IMR-90 (cell line): ENCODE data around the gene TTC39B.

Experiments
- CEBPB ChIP-seq: IDR thresholded peaks from 2 replicates; pipeline ENCODE4 v1.6.1; 2012; ENCODE audit warnings: low read depth, low read length, improper control_type of control experiment
- CHD1 ChIP-seq: IDR thresholded peaks from 2 replicates; pipeline ENCODE4 v1.6.1; 2012; ENCODE audit warnings: low read depth, low read length, improper control_type of control experiment
- FOS ChIP-seq: fragments of 150-350 bp; IDR thresholded peaks from 2 replicates; pipeline ENCODE4 v1.6.1; 2016; ENCODE audit warnings: low read depth, low read length
- MAFK ChIP-seq: IDR thresholded peaks from 2 replicates; pipeline ENCODE4 v1.6.1; 2012; ENCODE audit warnings: low read depth, low read length, improper control_type of control experiment
- MAZ ChIP-seq: IDR thresholded peaks from 2 replicates; pipeline ENCODE4 v1.6.1; 2012; ENCODE audit warnings: low read depth, mild to moderate bottlenecking, low read length, improper control_type of control experiment, moderate library complexity, borderline replicate concordance
- POLR2A ChIP-seq: IDR thresholded peaks from 2 replicates; pipeline ENCODE4 v1.6.1; 2012; ENCODE audit warnings: mild to moderate bottlenecking, low read depth, low read length
- RAD21 ChIP-seq: IDR thresholded peaks from 2 replicates; pipeline ENCODE4 v1.6.1; 2012; ENCODE audit warnings: low read length, improper control_type of control experiment
- RCOR1 ChIP-seq: IDR thresholded peaks from 2 replicates; pipeline ENCODE4 v1.6.1; 2012; ENCODE audit warnings: mild to moderate bottlenecking, low read length, improper control_type of control experiment; ENCODE audit not compliant: insufficient replicate concordance
- RFX5 ChIP-seq: IDR thresholded peaks from 2 replicates; pipeline ENCODE4 v1.8.0; 2012; ENCODE audit warnings: low read depth, mild to moderate bottlenecking, low read length, moderate library complexity
- TF ChIP-seq, protein P1 (sequence below): conservative IDR thresholded peaks from 2 replicates; pipeline ENCODE4 v1.5.1; 2012; ENCODE audit warnings: mild to moderate bottlenecking, low read depth, low read length, improper control_type of control experiment
- TF ChIP-seq, protein P2 (sequence below): fragments of 150-350 bp; IDR thresholded peaks from 2 replicates; pipeline ENCODE4 v1.6.1; 2017; ENCODE audit warnings: mild to moderate bottlenecking, antibody characterized with exemption, low read length, low read depth
- TF ChIP-seq, protein P3 (sequence below): fragments of 150-350 bp; IDR thresholded peaks from 2 replicates; pipeline ENCODE4 v1.6.1; 2016; ENCODE audit warnings: low read depth, mild to moderate bottlenecking, low read length, moderate library complexity, borderline replicate concordance

DNA sequence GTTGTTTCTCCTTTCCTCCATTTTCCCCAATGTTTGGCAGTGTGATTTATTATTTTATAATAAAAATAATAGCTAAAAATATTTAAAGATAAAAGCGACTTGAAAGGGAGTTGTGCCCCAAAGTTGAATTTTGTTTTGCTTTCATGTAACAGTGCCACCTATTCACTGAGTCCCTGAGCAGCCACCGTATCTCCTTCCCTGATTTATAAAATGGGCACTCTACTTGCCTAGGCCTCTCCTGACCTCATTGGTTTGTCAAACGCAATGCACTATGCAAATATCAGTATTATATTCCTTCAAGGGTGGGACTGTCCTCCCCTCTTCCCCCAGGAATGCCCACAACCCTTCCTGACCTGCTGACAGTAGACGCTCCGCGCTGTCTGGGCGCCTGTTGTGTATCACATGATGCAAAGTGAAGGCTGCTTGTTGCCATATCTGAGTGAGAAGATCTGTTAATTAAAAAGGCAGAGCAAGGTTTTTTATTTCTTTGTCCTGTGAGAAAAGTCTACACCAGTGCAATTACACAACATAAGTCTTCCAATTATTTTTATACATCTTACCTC, 81.4 kb downstream of the TTC39B start:
- TF ChIP-seq, protein P1, sequence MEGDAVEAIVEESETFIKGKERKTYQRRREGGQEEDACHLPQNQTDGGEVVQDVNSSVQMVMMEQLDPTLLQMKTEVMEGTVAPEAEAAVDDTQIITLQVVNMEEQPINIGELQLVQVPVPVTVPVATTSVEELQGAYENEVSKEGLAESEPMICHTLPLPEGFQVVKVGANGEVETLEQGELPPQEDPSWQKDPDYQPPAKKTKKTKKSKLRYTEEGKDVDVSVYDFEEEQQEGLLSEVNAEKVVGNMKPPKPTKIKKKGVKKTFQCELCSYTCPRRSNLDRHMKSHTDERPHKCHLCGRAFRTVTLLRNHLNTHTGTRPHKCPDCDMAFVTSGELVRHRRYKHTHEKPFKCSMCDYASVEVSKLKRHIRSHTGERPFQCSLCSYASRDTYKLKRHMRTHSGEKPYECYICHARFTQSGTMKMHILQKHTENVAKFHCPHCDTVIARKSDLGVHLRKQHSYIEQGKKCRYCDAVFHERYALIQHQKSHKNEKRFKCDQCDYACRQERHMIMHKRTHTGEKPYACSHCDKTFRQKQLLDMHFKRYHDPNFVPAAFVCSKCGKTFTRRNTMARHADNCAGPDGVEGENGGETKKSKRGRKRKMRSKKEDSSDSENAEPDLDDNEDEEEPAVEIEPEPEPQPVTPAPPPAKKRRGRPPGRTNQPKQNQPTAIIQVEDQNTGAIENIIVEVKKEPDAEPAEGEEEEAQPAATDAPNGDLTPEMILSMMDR = no peak
- TF ChIP-seq, protein P2, sequence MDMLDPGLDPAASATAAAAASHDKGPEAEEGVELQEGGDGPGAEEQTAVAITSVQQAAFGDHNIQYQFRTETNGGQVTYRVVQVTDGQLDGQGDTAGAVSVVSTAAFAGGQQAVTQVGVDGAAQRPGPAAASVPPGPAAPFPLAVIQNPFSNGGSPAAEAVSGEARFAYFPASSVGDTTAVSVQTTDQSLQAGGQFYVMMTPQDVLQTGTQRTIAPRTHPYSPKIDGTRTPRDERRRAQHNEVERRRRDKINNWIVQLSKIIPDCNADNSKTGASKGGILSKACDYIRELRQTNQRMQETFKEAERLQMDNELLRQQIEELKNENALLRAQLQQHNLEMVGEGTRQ = no peak
- no peak for TF ChIP-seq RAD21
- TF ChIP-seq RFX5 = no peak
- no peak for TF ChIP-seq MAFK
- TF ChIP-seq, protein P3, sequence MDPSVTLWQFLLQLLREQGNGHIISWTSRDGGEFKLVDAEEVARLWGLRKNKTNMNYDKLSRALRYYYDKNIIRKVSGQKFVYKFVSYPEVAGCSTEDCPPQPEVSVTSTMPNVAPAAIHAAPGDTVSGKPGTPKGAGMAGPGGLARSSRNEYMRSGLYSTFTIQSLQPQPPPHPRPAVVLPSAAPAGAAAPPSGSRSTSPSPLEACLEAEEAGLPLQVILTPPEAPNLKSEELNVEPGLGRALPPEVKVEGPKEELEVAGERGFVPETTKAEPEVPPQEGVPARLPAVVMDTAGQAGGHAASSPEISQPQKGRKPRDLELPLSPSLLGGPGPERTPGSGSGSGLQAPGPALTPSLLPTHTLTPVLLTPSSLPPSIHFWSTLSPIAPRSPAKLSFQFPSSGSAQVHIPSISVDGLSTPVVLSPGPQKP = no peak
- TF ChIP-seq CHD1 = no peak
- TF ChIP-seq POLR2A = no peak
- no peak for TF ChIP-seq RCOR1
- no peak for TF ChIP-seq MAZ
- no peak for TF ChIP-seq CEBPB
- no peak for TF ChIP-seq FOS
